ENCODE measurements around the gene RPS8.
A peak's percentile ranks its signal among the peaks of the same experiment; 100 is the strongest.
"Not testable (repeated sequence)": the region's sequence is repeated elsewhere in the genome, so short reads cannot be mapped to it uniquely, and the experiment has no call there.

RPS8 gene

GRCh38 chr1:44803062-44803311, 27.6 kb downstream of the RPS8 start:
- no peak for DNase-seq (ENCODE audit: low read depth in 2 of 2)

GRCh38 chr1:44803312-44804095, 28.2 kb downstream of the RPS8 start:
- no peak for DNase-seq (ENCODE audit: low read depth in 2 of 2)

GRCh38 chr1:44805311-44806024, 30.1 kb downstream of the RPS8 start:
- no peak for DNase-seq (ENCODE audit: low read depth in 2 of 2)

GRCh38 chr1:44806025-44806703, 30.8 kb downstream of the RPS8 start:
- DNase-seq (ENCODE audit: low read depth in 2 of 2): no peak

GRCh38 chr1:44806704-44807363, 31.5 kb downstream of the RPS8 start, which contains the start of gene DYNLT4:
Gene DYNLT4 (minus strand): TSS chr1:44807351. CDS start chr1:44806668, 683 bp downstream.
- no peak for DNase-seq (ENCODE audit: low read depth in 2 of 2)

GRCh38 chr1:44807364-44808062, 32.2 kb downstream of the RPS8 start:
- peak; percentile 71 to 86 for DNase-seq (ENCODE audit: low read depth in 2 of 2)

- DNase-seq (ENCODE audit: low read depth in 2 of 2): peak; percentile 57 to 71
These were observed 33.0 kb downstream of the RPS8 start, which contains the start of gene BTBD19 for GRCh38 chr1:44808063-44808937. Gene BTBD19 (plus strand): TSS chr1:44808523. CDS start chr1:44808821, 298 bp downstream.

GRCh38 chr1:44808938-44809917, 33.9 kb downstream of the RPS8 start:
- DNase-seq (ENCODE audit: low read depth in 2 of 2): peak; percentile 70 to 87

GRCh38 chr1:44810101-44810761, 34.9 kb downstream of the RPS8 start:
- DNase-seq (ENCODE audit: low read depth in 2 of 2): no peak

GRCh38 chr1:44810762-44811105, 35.4 kb downstream of the RPS8 start:
- not testable (repeated sequence) for DNase-seq (ENCODE audit: low read depth in 2 of 2)

- DNase-seq (ENCODE audit: low read depth in 2 of 2): no peak
These were observed 35.9 kb downstream of the RPS8 start for GRCh38 chr1:44811234-44811633.

- DNase-seq (ENCODE audit: low read depth in 2 of 2): no peak
These were observed 37.6 kb downstream of the RPS8 start for GRCh38 chr1:44812822-44813543.

GRCh38 chr1:44815926-44816325, 40.6 kb downstream of the RPS8 start:
- not testable (repeated sequence) for DNase-seq (ENCODE audit: low read depth in 2 of 2)

GRCh38 chr1:44817307-44817706, 42.0 kb downstream of the RPS8 start:
- no peak for DNase-seq (ENCODE audit: low read depth in 2 of 2)

- no peak for DNase-seq (ENCODE audit: low read depth in 2 of 2)
These were observed 42.6 kb downstream of the RPS8 start for GRCh38 chr1:44817771-44818495.

GRCh38 chr1:44819196-44819607, 43.9 kb downstream of the RPS8 start:
- DNase-seq (ENCODE audit: low read depth in 2 of 2): no peak

GRCh38 chr1:44819608-44820327, 44.4 kb downstream of the RPS8 start:
- peak; percentile 50 to 52 for DNase-seq (ENCODE audit: low read depth in 2 of 2)

Measured in stimulated activated CD8-positive, alpha-beta memory T cell treated with anti-CD3 and anti-CD28 coated beads, Interleukin-15, amount 100 ng/mL, for 4 hours (primary cell).